NCI-H2171 treated with DMSO at 0.1 percent for 48 hours (cell line): ENCODE results near the gene OSBPL3.
"Not testable (repeated sequence)": the region's sequence is repeated elsewhere in the genome, so short reads cannot be mapped to it uniquely, and the experiment has no call there.

Experiments used
- DNase-seq: peaks from one replicate; lab custom pipeline; 2025; lab: John Stamatoyannopoulos, UW

Gene OSBPL3

DNA sequence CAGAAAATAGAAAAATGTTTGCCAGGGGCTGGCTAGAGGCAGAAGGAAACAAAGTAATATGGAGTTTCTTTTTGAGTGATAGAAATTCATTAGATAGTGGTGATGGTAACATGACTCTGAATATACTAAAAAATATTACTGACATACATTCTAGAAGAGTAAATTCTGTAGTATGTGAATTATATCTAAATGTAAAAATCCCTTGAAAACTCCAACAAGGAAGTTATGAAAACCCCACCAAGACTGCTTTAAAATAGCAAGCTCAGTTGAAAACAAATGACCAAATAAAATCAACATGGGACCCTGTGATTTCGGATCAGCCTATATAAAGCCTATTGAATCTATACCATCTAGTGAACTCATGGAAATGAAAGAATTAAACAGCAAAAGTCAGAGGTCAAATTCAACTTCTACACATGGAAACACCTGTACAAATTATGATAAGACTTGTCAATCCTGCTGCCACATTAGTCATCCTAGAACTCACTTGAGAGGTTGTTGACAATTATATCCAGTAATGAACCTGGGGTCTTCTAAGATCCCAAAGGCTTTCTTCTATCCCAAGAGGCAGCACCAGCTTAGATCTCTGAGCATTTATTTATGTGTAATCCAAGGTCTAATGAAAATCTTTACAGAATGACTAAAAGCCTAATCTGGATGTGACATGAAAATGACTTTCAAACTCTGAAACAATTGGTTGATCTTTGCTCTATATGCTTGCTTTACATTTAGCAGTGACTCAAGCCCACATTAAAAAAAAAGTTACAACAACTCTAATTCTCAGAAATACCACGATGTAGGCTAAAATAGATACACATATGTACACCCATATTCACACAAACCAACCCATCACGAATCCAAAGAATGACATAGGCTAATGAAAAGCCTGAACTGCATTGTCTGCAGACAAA, 59.3 kb downstream of the OSBPL3 start:
- no peak for DNase-seq

DNA sequence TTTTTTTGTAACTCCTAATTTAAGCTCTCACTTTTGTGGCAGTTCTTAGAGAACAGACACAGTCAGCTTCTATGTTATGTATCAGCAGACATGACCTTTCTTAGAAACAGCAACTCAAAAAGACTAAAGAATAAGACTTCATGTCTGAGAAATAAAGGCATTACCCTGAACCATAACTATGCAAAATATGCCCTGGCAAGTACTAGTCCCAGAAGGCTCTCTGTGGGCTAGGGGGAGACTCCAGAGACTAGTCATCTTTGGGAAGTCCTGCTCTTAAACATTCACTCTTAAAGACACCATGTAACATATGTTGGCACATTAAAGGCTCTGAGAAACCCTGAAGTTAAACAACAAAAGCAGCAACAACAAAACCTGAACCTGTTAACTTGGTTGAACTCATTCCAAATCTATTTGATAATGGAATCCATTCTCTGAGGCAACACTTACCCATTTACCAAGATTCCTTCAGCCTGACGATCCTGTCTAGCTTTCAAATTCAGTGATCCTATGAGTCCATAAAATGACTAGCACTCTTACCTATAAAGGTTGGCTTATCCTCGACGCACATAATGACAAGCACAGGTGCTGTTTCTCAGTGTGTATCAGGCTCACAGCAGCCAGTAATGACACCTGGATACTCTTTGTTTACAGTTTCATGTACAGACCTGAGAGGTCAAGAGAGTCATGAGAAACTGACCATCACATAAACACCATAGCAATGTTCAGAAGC, 62.3 kb downstream of the OSBPL3 start:
- no peak for DNase-seq

DNA sequence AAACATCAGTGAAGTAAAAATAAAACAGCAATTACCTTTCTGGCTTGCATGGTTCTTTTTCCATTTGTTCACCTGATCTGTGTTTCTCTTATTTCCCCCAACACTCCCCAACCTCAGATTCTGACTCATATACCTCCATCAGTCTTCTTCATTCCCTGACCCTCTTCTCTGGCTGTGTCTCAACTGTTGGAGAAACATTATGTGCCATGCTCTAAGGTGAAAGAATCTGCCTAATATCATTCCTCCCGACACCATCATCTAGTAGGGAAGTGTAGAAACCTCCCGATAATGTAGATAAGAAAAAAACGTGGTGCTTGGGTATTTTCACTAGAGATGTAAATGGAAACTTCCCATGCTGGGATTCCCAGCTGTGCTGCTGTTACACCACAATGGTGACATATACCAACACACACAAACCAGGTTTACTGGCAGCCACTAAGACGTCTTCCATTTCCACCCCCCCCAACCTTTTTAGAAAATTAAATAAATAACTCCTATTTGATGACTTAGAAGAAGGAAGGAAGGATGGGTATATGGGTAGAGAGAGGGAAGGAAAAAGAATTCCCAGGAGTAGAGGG, 63.4 kb downstream of the OSBPL3 start:
- no peak for DNase-seq

DNA sequence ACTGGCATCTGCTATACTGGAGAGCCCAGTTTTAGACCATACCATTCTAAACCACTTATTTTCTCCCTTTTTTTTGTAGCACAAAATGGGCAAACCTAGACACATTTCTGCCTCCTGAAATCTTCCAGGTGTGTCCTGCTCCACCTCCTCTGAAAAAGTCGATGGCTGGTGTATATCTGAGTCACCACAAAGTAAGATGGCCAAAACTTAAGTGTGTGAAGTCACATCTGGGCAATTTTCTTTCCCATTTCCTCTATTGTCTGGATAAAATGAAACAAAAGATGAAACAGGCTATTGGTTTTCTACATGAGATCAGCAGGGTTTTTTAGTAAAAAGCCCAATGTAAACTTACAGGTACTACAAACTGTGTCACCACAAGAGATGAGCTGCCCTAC, 65.5 kb downstream of the OSBPL3 start:
- DNase-seq, result no peak

DNA sequence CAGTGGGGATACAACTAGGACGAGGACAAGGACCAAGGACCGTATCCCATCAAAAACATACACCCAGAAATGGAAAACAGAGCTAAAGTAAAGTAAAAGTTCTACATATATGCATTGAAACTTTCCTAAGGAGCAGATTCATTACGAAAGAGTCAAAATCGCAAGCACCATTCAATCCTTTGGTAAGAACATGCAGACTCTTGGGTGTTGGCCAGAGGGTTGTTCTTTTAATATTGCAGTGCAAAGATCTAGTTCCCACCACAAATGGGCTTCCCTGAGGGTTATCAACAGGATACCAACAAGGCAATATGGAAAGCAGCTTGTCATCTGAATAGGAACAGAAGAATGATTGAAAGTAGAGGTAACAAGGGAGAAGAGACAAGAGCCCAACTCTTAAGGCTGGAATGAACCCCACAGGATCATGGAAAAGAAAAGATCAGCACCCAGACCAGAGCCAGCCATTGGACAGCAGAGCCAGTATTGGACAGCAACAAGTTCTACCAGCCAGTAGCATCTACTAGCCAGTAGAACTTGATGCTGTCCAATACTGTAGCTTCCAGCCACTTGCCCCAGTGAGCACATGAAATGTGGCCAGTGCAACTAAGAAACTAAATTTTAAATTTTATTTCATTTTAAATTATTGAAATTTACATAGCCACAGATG, 66.0 kb downstream of the OSBPL3 start:
- DNase-seq, result no peak

DNA sequence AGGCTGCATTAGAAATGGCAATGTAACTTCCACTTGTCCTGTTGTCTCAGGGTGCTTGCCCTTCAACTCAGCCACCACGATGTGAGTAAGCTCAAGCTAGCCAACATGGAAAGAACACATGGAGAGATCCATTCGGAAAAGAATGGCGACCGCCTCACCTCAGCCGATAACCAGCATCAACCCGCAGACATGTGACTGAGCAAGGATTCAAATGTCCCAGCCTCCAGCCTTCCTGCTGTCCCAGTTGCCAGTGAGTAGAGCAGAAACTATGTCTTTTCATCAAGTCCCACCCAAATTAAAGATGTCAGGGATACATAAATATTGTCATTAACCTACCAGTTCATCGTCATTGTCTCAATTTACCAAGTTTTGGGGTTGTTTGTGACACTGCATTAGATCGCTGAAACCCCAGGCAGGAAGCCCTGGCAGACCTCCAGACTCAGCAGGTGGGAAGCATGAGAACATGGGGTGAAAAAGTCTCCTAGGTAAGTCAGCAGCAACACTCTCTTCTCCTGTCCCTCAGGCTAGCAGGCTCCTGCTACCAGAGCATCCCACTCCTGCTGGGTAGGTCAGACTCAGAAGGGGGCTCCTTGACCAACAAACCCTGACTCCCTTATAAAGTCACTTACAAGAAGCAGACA, 67.0 kb downstream of the OSBPL3 start:
- peak; percentile 32 for DNase-seq

DNA sequence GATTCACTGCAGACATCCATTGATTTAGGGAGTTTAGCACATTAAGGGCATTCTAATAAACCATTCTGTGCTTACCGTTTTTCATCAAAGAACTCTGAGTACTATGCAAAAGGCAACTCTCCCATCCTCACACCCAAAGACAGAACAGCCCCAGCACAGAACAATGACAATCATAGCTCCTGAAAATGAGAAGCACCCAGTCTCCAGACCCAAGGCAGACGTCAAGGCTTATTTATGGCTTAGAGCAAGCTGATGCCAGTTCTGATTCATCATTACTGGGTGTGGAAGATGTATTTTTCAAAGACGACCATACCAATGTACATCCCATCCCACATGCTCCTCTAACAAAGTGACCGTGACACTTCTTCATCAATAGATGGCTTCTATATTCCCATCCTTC, 67.6 kb downstream of the OSBPL3 start:
- no peak for DNase-seq

DNA sequence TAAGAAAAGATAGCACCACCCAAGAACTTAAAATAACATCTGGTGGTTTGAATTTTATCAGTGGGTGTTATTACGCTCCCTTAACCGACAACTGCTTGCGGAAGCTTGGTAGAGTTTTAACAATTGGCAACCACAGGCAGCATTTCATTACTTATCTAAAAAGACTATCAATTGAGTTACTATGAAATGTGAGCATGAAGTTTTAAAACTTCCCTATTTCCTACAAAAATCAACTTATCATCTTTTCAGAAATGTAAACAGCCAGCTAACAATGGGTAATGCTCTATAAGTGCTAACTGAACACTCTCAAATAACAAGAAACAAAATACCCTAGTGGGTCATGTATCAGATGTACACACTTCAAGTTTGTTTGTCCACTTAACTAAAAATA, 68.8 kb downstream of the OSBPL3 start:
- peak; percentile 20 for DNase-seq

DNA sequence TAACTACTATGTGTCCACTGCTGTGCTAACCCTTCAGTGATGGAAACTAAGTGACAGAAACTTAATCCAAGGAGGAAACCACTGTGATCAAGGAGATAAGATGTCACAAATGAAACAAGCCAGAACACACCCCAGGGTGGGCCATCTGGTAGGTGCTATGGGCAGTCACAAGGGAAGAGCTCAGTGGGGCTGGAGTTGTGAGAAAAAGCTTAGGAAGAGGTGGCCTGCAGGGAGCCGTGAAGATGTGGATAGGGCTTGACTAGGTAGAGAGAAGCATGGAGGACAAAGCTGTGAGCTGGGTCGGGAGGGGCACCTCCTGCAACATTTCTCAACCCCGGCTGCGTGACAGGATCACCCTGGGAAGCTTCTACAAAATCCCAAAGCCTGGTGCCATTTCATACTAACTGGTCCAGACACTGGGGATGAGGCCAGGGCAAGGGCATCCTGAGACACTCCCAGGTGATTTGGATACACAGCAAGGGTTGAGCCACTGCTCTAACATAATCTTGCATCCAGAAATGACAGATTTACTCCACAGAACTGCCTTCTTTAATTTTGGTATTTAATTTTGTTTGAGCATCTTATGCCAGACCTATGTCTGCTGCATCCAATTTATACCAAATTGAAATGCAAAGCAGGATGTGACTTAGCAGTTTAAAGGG, 69.3 kb downstream of the OSBPL3 start:
- peak; percentile 42 for DNase-seq

DNA sequence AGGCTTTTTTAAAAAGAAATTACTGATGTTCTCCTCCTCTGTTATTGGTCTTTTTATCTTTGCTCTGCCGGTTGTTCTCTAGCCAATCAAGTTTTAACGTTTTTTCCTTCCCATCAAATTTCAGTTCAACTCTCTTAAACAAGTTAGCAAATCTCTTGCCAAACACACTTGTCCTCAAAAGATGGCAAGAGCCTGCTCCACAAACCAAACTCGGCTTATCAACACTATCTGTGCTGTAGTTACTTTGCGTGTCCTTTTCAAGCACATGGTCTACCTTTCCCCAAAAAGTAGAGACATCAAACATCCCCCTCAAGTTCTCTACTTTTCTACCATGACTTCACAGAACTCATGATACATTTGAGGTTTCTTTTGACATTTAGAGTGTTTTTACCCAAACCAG, 71.3 kb downstream of the OSBPL3 start:
- DNase-seq, result no peak

DNA sequence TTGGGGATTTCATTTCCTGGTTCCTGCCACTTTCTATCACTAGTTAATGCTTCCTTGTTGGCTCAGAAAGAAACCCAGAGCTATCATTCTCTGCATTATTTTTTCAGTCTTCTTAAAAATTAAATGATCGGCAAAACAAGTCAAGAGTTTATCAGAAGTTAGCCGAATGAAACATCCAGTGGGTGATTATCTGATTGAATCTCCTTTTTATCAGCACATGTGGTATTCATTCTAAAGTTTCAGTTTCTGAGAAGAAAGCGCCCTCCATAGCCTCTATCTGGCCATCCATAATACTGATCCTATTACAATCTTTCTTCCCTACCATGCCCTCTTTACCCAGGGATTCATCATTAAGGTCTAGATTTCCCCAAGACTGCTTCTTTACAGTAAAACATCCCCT, 71.8 kb downstream of the OSBPL3 start:
- DNase-seq, result no peak

DNA sequence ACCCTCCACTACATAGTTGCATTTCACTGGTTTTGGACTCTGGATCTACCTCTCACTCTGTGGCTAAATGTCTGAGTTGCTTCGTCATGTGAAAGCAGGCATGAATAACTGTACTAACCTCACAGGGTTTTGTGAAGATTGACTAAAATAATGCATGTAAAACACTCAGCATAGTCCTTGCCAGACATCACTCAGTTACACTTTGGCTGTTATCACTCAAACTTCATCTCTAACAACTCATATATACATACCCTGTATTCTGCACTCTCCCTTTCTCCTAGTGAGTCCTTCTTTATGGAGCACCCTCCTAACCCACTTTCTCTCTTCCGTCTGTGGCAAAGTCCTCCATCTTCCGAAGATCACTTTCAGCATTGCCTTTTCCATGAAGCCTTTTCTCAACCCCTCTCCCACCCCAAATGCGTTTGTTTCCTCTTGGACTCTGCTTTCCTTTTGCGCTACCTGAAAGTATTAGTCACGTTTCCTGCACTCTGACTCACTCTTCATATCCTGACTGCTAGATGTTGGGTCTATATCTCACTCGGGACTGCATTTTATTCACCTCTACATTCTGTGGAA, 72.6 kb downstream of the OSBPL3 start:
- no peak for DNase-seq

DNA sequence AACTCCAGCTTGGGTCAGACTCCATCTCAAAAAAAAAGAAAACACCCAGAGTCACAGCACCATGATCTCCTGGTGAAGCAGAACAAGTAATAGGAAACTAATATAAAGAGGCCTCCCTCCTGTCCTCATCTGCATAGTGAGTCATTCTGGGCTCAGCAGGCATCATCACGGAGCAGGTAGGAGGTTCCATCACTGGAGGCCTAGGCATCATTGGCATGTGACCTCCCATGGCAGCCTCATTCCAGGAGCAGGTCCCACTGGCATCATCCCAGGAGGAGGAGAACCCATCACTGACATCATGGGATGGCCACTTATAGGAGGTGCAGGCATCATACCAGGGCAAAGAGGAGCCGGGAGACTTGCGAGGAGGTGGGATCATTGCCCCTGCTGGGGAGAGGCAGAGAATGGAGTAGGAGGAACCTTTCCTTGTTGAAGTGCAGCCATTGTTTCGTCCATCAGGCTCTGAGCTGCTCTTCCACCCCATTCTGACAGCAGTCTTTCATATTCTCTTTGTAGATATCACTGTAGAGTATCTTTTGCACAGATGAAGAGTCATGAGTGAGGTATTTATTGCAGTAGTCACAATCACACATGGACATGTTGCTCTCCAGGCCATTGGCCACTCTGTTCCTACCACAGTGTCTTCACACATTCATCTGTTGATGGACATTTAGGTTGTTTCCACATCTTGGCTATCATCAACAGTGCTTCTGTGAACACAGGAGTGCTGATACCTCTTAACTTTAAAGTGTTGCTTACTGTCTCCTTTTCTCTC, 73.8 kb downstream of the OSBPL3 start:
- DNase-seq, result no peak

DNA sequence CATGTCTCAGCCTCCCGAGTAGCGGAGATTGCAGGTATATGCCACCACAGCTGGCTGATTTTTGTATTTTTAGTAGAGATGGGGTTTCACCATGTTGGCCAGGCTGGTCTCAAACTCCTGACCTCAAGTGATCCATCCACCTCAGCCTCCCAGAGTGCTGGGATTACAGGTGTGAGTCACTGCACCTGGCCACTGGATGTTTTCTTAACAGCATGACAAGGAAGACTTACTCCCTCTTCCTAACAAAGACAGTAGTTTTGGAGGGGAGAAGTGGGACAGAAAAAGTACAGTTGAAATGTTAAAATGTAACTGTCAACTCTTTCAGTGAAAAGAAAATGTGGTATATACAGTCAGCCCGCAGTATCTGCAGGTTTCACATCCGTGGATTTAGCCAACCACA, 76.0 kb downstream of the OSBPL3 start:
- not testable (repeated sequence) for DNase-seq

DNA sequence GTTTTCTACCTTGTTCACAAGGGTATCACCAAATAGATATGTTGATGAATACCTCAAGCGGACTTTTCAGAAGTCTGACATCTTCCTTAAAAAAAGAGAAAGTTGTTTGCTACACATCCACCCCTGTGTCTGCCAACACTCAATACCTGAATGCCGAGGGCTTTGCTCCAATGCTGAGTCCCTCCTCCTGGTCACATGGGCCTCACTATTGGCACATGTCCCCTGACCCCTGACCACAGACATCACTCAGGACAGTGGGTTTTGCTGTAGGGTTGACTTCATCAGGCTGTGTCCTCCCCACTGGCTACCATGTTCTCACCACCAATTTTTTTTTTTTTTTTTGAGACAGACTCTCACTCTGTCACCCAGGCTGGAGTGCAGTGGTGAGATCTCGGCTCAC, 76.4 kb downstream of the OSBPL3 start:
- DNase-seq, result no peak

DNA sequence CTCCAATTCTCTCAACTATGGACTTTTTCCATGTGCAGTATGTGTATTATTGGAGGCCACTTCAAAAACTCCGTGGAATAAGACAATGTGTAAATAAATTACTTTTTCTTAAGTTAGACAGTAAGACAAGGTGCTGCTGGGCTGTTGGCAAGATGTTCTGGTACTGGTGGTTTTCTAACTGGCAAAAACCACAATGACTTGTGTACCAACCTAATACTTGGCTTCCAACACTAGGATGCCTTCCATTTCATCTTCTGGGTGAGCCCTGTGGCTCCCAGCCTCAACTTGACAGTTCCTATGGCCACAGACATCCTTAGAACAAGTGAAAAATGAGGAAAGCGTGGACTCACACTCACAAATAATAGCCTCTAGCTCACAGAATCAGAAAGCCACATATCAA, 77.0 kb downstream of the OSBPL3 start:
- no peak for DNase-seq

DNA sequence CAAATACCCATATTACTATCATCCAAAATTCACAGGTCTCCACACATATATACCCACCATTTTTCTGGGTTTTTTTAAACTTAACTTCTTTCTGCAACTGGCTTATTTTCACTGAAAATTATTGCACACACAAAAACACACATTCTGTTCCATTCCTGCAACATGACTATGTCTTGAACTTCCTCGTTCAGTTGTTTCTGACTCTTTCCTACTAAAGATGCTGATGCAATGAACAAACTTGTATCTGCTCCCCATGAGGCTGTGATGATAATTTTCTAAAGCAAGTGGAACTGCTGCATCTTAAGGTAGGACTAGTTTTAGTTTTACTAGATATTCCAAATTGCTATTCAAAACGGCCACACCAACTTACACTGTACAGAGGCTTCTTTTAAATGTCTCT, 77.7 kb downstream of the OSBPL3 start:
- no peak for DNase-seq

DNA sequence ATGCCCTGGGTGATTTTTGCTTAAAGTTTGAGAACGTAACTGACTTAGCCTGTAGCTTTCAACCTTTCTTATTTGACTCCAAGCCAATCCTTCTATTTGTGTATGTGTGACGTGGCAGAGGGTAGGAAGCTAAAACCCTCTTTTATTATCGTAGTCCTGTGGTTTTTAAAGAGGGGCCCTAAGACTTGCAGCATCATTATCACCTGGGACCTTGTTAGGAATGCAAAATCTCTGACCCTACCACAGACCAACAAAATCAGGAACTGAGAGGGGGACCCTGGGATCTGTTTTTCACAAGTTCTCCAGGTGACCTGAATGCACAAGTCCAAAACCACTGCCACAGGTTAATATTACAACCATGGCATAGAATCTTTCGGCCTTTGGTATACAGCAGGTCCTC, 80.1 kb downstream of the OSBPL3 start:
- DNase-seq, result no peak

DNA sequence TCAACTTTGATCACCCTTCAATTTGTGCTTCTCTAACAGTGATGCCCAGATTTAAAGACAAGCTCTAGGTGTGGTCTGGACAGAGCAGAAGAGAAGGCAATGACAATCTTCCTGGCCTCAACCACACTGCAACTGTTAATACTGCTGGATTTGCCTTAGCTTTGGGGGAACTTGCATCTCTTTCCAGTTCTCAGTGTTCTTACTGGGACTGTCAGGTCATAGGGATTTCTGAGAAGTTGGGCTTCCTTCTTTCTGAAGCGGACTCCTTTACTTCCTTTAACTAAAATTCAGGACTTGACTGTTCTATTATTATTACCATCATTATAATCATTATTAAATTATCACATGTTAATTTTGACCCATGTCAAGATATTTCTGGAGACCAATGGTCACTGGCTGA, 80.8 kb downstream of the OSBPL3 start:
- no peak for DNase-seq

DNA sequence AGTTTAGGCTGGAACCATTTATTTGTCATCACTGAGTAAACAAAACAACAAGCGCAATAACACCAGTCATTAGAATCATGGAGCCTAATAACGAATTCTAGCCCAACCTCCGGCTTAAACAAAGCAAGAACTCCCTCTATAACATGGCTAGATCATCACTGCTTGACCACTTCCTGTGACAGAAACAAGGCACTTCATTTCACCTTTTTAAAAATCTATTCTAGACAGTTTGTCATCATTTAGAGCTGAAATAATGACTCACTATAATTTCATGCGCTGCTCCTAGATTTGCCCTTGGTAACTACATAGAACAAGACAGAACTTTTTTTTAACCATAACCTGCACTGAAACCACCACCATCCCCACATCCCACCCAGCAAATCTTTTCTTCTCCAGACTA, 81.3 kb downstream of the OSBPL3 start:
- DNase-seq, result no peak
